Astrocyte of the cerebellum (primary cell): ENCODE measurements around the gene PIK3CA.
"Not testable (repeated sequence)": the region's sequence is repeated elsewhere in the genome, so short reads cannot be mapped to it uniquely, and the experiment has no call there.

Source experiments
- DNase-seq: peaks from one replicate; pipeline ENCODE4 v3.0.0-alpha.2; 2011; ENCODE audit warnings: low read depth
- H3K4me3 ChIP-seq: 2 replicates; pipeline ENCODE4 v1.5.1; 2011; ENCODE audit warnings: mild to moderate bottlenecking, low read depth, low read length, moderate library complexity
- in situ Hi-C: cut with HindIII; loops from 2 replicates; pipeline ENCODE4 v1.10.0; 2017; ENCODE audit warnings: low sequenced_read_pairs
- TF ChIP-seq, protein P1 (sequence below): IDR thresholded peaks from 2 replicates; pipeline ENCODE4 v1.5.1; 2012; ENCODE audit warnings: low read length, low read depth, moderate library complexity, mild to moderate bottlenecking; ENCODE audit errors: missing control alignments

The PIK3CA gene

DNA sequence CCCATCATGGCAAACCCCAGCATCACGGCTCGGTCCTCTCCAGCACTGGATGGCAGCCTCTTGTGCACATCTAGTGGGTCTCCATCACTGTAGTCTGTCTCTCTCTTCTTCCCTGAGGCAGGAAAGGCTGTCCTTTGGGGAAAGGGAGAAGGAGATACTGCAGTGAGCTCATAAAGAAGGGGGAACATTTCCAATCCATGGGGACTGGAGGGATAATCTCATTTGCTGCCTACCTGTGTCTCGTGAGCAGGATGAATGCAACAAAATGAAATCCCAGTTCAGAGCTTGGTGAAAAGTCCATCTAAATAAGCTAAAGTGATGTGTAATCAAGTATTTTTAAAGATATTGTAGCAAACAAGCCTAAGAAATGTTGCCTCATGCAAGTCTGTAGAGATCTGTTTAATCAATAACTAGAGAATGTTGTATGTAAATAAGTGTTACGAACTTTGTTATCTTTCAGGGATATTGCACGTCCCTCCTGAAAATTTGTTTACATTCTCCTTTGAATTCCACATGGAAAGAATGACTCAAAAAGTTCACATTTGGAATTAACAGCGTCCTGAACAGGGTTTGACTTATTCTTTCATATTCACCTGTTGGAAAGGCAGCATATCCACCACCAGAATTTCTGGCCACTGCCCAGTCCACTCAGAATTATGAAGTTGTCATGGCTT is 102.8 kb downstream of the PIK3CA start, which contains the start of gene KCNMB3:
Gene KCNMB3, minus strand, starts transcription at position 312 of the 674 bp plus-strand sequence. Its CDS starts 124 bp downstream, at position 188.
- TF ChIP-seq, protein P1, sequence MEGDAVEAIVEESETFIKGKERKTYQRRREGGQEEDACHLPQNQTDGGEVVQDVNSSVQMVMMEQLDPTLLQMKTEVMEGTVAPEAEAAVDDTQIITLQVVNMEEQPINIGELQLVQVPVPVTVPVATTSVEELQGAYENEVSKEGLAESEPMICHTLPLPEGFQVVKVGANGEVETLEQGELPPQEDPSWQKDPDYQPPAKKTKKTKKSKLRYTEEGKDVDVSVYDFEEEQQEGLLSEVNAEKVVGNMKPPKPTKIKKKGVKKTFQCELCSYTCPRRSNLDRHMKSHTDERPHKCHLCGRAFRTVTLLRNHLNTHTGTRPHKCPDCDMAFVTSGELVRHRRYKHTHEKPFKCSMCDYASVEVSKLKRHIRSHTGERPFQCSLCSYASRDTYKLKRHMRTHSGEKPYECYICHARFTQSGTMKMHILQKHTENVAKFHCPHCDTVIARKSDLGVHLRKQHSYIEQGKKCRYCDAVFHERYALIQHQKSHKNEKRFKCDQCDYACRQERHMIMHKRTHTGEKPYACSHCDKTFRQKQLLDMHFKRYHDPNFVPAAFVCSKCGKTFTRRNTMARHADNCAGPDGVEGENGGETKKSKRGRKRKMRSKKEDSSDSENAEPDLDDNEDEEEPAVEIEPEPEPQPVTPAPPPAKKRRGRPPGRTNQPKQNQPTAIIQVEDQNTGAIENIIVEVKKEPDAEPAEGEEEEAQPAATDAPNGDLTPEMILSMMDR: no peak
- no peak within 1 kb of the TSS for H3K4me3 ChIP-seq
- in situ Hi-C loops: no loop called here
- DNase-seq: no peak

GRCh38 chr3:179256813-179257212 is 108.7 kb downstream of the PIK3CA start:
- TF ChIP-seq, protein P1: no peak
- no peak overlapping the region for H3K4me3 ChIP-seq
- in situ Hi-C loops: no loop called here
- no peak for DNase-seq

- H3K4me3 ChIP-seq, in situ Hi-C loops, DNase-seq: not testable (repeated sequence)
These were observed 109.6 kb downstream of the PIK3CA start for GRCh38 chr3:179257742-179258141.

GRCh38 chr3:179258820-179259219 is 110.7 kb downstream of the PIK3CA start:
- no peak overlapping the region for H3K4me3 ChIP-seq
- TF ChIP-seq, protein P1: no peak
- DNase-seq: no peak
- in situ Hi-C loops: no loop called here

- H3K4me3 ChIP-seq, in situ Hi-C loops, DNase-seq: not testable (repeated sequence)
These were observed 112.0 kb downstream of the PIK3CA start for GRCh38 chr3:179259959-179260756.

DNA sequence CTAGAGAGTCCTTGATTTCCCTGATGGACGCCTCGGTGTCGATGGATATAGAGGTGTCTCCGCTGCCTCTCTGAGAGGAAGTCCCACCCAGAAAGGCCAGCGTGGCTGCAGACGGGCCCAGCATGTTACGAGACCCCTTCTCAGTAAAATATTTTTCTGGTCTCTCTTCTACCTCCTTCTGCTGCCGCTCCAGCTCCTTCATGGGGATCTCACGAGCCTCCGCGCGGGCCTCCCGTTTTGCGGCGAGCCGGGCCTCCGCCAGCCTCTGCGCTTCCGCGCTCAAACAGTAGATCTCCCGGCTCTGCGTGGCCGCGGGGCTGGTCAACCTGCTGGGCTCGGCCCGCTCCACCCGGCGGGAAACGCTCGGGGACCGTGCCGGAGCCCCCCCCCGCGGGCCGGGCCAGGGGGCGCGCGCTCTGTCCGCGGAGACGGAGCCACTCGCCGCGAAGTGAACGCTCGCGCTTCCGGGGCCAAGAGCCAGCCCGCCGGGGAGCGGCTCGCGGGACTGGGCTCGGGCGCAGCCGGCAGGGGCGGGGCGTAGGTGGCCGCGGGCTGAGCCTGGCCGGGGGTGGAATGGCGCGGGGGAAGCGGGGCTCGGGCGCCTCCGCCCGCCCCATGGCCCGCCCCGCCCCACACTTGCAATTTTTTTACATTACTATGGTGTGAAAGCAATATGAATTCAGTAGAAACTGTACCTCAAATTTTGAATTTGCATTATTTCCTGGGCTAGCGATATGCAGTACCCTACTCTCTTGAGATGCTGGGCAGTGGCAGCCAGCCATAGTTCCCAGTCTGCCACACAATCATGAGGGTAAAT is 113.0 kb downstream of the PIK3CA start:
- no peak for DNase-seq
- in situ Hi-C loops: no loop called here
- peak overlapping the region; percentile 49 for H3K4me3 ChIP-seq
- TF ChIP-seq, protein P1: no peak

- in situ Hi-C loops: no loop called here
These were observed 115.0 kb downstream of the PIK3CA start for GRCh38 chr3:179263134-179263533.

More at GRCh38 chr3:179263134-179263533, 115.0 kb downstream of the PIK3CA start:
- no peak for DNase-seq
- H3K4me3 ChIP-seq: no peak overlapping the region
- TF ChIP-seq, protein P1: no peak
